Body of pancreas (tissue), 4 donors: ENCODE data around the gene QRICH2.

Source experiments
- CTCF ChIP-seq, 7 experiments: fragments of 450-650 bp in 4 of 7; fragments of 200-600 bp in 3 of 7; sonication (generic) in 3 of 7; IDR thresholded peaks; one replicate each; pipeline ENCODE4 v1.5.1; 2016 to 2019; ENCODE audit warnings: antibody characterized with exemption in 7 of 7
- POLR2A ChIP-seq, 3 donors: fragments of 450-650 bp; IDR thresholded peaks; one replicate each; pipeline ENCODE4 v1.6.1; 2016; ENCODE audit warnings: antibody characterized with exemption in 3 of 3, mild to moderate bottlenecking in 2 of 3

- TF ChIP-seq CTCF (IDR thresholded peaks at IDR 0.05), result no peak
- no peak for TF ChIP-seq POLR2A (IDR thresholded peaks at IDR 0.05)
Observed at GRCh38 chr17:76329664-76330063, 21.6 kb upstream of the QRICH2 start.
